ENCODE results near the gene MOXD1.

DNA sequence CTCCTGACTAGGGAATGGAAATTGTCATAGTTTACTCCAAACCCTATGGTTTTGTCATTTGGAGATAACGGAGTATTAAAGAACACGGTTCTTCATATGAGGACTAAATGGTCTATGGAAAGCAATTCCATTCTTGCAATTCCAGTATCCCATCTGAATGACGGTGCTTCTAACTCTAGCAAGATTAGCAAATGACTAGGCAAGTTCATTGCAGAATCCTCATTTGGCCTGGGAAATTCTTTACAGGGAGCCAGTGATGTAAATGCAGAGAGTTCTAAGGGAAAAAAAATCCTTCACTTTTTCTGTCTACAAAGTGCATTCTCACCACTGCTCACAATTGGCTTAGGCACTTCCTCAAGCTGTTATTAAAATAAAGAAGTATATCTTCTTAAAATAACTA, 111.5 kb downstream of the MOXD1 start:
- TF ChIP-seq CTCF (IDR thresholded peaks at IDR 0.05; ENCODE audit: insufficient read depth, low read length, poor library complexity, severe bottlenecking) (no peak), EZH2phosphoT487 (conservative IDR thresholded peaks at IDR 0.05; ENCODE audit: low read length) (no peak)

All from SU-DHL-6 (cell line).